Cardiac muscle cell (in vitro differentiated cells and primary cell): ENCODE data around the gene TMEM134. TPM values are rescaled to one million over a fixed set of nuclear protein-coding genes. Genes with fewer than 3 reads are reported as not detected.

Experiments
- DNase-seq, 2 donors: peaks; one replicate each; pipeline versions ENCODE4 v3.0.0 to v3.0.0-alpha.2; 2010 to 2017; ENCODE audit warnings: low read depth in 1 of 2, low spot score in 1 of 2
- H3K27ac ChIP-seq: fragments of 200-600 bp; sonication (generic); 2 replicates; pipeline ENCODE4 v1.5.1; 2016
- H3K27me3 ChIP-seq: fragments of 200-600 bp; sonication (generic); 2 replicates; pipeline ENCODE4 v1.6.0; 2016; ENCODE audit warnings: control low read depth
- H3K36me3 ChIP-seq: fragments of 200-600 bp; sonication (generic); 2 replicates; pipeline ENCODE4 v1.5.1; 2016; ENCODE audit warnings: control low read depth
- H3K4me1 ChIP-seq: fragments of 200-600 bp; sonication (generic); 2 replicates; pipeline ENCODE4 v1.8.1; 2017; ENCODE audit warnings: low read depth, mild to moderate bottlenecking, mixed run types
- H3K4me3 ChIP-seq: fragments of 200-600 bp; sonication (generic); 2 replicates; pipeline ENCODE4 v1.5.1; 2016; ENCODE audit warnings: mild to moderate bottlenecking
- H3K9me3 ChIP-seq: fragments of 200-600 bp; sonication (generic); 2 replicates; pipeline ENCODE4 v1.5.1; 2017; ENCODE audit warnings: low read depth, mild to moderate bottlenecking, control low read depth
- polyA plus RNA-seq: library from polyadenylated mRNA; unstranded; fragments of >200 nt; fragmentation: Nextera tagmentation; extraction: Ambion mirVana; gene quantifications from 2 replicates; pipeline ENCODE4 v1.2.1, GENCODE V29; 2016
- total RNA-seq: library from RNA; depleted of rRNA; stranded (reverse); fragments of >200 nt; gene quantifications from 2 replicates; pipeline ENCODE4 v1.2.3, GENCODE V29; 2016
- TF ChIP-seq, protein P1 (sequence below): IDR thresholded peaks from 2 replicates; pipeline ENCODE4 v1.5.1; 2012; ENCODE audit warnings: low read depth, mild to moderate bottlenecking, low read length

Gene TMEM134
- total and polyA plus RNA-seq, 2 experiments from 2014 or later, result 255 to 326 TPM

DNA sequence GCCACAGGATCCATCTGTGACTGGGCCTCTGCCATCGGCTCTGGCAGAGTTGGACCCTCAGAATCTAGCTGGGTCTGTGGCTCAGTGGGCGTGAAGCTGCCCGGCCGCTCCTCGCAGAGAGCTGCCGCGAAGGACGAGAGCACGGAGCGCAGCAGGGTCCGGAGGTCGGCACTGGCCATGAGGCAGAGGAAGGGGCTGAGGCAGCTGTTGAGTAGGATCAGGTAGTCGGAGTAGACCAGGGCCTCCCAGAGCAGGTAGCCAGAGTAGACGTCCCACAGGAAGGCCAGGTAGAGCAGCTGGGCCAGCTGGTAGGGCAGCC, 17.4 kb downstream of the TMEM134 start:
- Histone ChIP-seq H3K36me3 (no peaks in the 10 kb centered on the region), H3K4me3 (no peak overlapping the region), H3K27me3 (no peaks in the 10 kb centered on the region), H3K27ac (no peak overlapping the region), H3K4me1 (no peaks in the 10 kb centered on the region), H3K9me3 (no peaks in the 10 kb centered on the region)
- no peak for DNase-seq
- TF ChIP-seq, protein P1, sequence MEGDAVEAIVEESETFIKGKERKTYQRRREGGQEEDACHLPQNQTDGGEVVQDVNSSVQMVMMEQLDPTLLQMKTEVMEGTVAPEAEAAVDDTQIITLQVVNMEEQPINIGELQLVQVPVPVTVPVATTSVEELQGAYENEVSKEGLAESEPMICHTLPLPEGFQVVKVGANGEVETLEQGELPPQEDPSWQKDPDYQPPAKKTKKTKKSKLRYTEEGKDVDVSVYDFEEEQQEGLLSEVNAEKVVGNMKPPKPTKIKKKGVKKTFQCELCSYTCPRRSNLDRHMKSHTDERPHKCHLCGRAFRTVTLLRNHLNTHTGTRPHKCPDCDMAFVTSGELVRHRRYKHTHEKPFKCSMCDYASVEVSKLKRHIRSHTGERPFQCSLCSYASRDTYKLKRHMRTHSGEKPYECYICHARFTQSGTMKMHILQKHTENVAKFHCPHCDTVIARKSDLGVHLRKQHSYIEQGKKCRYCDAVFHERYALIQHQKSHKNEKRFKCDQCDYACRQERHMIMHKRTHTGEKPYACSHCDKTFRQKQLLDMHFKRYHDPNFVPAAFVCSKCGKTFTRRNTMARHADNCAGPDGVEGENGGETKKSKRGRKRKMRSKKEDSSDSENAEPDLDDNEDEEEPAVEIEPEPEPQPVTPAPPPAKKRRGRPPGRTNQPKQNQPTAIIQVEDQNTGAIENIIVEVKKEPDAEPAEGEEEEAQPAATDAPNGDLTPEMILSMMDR, result no peak

DNA sequence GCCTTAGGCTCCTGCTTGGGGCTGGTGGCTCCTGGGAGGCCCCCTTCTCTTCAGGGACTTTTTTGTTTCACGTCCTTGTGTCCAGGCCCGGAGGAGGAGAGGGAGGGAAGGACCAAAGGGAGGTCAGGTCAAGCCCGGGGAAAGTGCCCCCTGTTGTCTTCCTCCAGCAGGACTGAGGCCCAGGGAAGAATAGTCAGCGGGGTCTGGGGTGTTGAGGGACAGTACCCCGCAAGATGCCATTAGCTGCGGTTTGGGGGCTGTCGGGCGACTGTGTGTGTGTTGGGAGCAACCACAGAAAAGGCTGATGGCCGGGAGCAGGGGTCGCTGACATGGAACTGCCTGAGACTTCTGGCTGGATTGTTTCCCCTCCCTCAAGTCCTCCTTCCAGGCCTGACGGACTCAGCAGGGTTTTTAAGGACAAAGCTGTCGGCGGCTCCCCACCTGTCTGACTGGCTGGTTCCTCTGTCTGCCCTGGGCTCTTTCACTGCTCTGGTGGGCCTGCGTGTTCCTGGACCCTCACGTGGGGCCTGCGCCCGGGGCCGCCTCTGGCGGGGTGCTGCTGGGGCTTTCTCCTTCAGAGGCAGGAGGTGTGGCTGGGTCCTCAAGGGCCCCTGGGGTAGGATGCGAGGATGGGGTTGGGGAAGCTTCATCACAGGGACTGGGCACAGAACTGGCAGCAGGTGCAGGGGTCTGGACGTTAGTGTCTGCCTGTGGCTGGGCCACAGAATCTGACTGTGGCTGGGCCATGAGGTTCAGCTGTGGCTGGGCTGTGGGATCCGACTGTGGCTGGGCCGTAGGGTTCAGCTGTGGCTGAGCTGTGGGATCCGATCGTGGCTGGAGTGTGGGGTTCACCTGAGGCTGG, 18.0 kb downstream of the TMEM134 start:
- no peak for DNase-seq
- no peaks in the 10 kb centered on the region for H3K4me1 ChIP-seq

DNA sequence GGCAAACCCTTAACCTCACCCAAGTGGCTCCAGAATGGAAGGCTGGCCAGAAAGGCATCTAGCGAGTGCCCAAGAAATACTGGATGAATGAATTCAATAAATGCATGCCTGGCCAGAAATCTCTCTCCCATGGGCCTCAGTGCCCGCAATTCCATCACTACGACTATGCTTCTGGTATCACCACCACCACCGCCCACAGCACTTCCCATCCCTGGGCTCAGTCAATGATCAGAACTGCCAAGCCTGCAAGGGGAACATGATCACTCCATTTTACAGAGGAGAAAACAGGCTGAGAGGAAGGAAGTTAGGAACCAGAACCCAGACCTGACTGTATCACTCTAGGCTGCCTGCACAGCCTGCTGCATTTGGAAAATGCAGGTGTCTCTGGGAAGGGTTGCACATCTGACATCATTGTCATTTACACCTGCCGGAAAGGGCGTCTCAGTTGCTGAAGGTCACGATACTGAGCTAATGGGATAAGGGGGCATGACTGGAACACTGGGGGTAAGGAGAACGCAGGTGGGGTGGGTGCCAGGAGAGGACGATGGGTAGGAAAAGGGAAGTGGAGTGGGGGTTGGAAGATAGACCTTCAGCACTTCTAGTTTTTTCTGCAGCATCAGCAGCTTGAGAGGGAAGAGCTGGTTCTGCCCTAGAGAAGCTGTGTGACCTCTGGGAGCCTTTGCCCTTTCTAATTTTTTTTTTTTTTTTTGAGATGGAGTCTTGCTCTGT, 19.8 kb downstream of the TMEM134 start:
- no peaks in the 10 kb centered on the region for H3K4me1 ChIP-seq
- TF ChIP-seq, protein P1, result no peak
- H3K27me3 ChIP-seq, result no peaks in the 10 kb centered on the region
- H3K4me3 ChIP-seq, result no peak overlapping the region
- H3K36me3 ChIP-seq, result no peaks in the 10 kb centered on the region
- no peak for DNase-seq
- no peaks in the 10 kb centered on the region for H3K9me3 ChIP-seq
- no peak overlapping the region for H3K27ac ChIP-seq

More for the DNA sequence above, 18.0 kb downstream of the TMEM134 start:
- Histone ChIP-seq H3K36me3 (no peaks in the 10 kb centered on the region), H3K27ac (no peak overlapping the region), H3K27me3 (no peaks in the 10 kb centered on the region), H3K4me3 (no peak overlapping the region), H3K9me3 (no peaks in the 10 kb centered on the region)
- TF ChIP-seq, protein P1, result no peak

DNA sequence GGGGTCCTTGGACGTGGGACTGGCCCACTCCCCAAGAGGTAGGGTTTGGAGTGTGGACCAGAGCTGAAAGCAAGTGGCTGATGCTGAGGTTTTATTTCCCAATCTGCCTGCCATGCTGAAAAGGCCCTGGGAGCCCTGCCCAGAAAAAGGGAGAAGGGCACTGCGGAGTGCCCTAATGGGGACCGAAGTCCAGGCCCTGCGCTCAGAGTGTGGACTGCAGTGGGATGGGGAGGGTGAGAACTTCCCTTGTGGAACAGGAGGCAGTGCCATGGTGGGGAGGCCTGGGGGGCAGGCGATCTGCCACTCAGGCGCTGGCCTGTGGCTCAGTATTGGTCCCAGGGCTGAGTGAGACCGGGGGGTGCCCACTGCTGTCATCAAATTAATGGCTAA, 20.8 kb downstream of the TMEM134 start:
- Histone ChIP-seq H3K4me3 (no peak overlapping the region), H3K36me3 (no peaks in the 10 kb centered on the region), H3K4me1 (no peaks in the 10 kb centered on the region), H3K27me3 (no peaks in the 10 kb centered on the region), H3K9me3 (no peaks in the 10 kb centered on the region), H3K27ac (no peak overlapping the region)
- TF ChIP-seq, protein P1, result no peak
- DNase-seq, result no peak

DNA sequence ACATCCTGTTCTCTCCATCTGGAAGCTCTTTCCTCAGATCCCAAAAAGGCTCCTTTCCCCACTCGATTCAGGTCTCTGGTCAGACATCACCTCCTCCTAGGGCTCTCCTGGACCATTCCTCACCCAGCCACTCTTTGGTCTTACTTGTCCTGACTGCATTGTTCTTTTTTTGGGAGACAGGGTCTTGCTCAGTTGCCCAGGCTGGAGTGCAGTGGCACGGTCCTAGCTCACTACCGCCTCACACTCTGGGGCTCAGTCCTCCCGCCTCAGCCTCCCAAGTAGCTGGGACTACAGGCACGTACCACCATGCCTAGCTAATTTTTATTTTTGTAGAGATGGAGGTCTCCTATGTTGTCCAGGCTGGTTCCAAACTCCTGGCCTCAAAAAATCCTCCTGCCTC, 23.5 kb downstream of the TMEM134 start:
- no peak overlapping the region for H3K27ac ChIP-seq
- H3K4me3 ChIP-seq, result no peak overlapping the region
- no peak for DNase-seq
- H3K36me3 ChIP-seq, result no peaks in the 10 kb centered on the region
- H3K4me1 ChIP-seq, result no peaks in the 10 kb centered on the region
- H3K27me3 ChIP-seq, result no peaks in the 10 kb centered on the region
- TF ChIP-seq, protein P1, result no peak
- H3K9me3 ChIP-seq, result no peaks in the 10 kb centered on the region
